Measurements from ENCODE around the gene C14orf119. TPM values are rescaled to one million over a fixed set of nuclear protein-coding genes. Genes with fewer than 3 reads are reported as not detected.

Gene C14orf119
- total RNA-seq, 2 donors from 2014 or later, result 20.3 to 32.3 TPM

DNA sequence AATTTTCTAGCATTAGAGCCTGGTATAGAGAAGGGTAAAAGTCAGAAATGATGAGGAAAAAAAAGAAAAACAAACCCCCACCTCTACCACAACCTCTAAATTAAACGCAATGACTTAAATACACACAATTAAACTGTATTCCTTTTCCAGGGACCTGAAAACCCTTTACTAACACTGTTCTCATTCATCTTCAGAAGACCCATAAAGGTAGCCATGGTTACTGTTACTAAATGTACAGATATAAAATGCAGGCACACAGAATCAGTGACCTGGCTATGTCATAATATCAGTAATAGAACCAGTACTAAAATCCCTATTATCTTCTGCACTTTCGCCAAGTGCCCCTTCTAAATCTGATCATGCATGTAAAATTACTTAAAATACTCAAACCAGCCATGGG, 1.8 kb upstream of the C14orf119 start:
- Histone ChIP-seq H3K36me3 (peaks cover 0 to 4% of the 10 kb centered on the region in 2 donors), H3K4me3 (peak overlapping the region in 1 of 2 donors; percentile 84), H3K27me3 (replicated peaks; ENCODE audit: insufficient read depth) (no peaks in the 10 kb centered on the region), H3K27ac (no peak overlapping the region), H3K9me3 (no peaks in the 10 kb centered on the region), H3K4me1 (replicated peaks) (peaks cover 5% of the 10 kb centered on the region)
- intact Hi-C loops (cut with DNase I), result no loop called here
- TF ChIP-seq POLR2A (IDR thresholded peaks at IDR 0.05) (no peak), POLR2AphosphoS5 (IDR thresholded peaks at IDR 0.05) (no peak)
- TF ChIP-seq, protein P1, sequence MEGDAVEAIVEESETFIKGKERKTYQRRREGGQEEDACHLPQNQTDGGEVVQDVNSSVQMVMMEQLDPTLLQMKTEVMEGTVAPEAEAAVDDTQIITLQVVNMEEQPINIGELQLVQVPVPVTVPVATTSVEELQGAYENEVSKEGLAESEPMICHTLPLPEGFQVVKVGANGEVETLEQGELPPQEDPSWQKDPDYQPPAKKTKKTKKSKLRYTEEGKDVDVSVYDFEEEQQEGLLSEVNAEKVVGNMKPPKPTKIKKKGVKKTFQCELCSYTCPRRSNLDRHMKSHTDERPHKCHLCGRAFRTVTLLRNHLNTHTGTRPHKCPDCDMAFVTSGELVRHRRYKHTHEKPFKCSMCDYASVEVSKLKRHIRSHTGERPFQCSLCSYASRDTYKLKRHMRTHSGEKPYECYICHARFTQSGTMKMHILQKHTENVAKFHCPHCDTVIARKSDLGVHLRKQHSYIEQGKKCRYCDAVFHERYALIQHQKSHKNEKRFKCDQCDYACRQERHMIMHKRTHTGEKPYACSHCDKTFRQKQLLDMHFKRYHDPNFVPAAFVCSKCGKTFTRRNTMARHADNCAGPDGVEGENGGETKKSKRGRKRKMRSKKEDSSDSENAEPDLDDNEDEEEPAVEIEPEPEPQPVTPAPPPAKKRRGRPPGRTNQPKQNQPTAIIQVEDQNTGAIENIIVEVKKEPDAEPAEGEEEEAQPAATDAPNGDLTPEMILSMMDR (IDR thresholded peaks at IDR 0.05), result no peak
- 59% methylated on average over 2 of the region's 2 CpGs for WGBS
- no peak for DNase-seq (ENCODE audit: low spot score)

DNA sequence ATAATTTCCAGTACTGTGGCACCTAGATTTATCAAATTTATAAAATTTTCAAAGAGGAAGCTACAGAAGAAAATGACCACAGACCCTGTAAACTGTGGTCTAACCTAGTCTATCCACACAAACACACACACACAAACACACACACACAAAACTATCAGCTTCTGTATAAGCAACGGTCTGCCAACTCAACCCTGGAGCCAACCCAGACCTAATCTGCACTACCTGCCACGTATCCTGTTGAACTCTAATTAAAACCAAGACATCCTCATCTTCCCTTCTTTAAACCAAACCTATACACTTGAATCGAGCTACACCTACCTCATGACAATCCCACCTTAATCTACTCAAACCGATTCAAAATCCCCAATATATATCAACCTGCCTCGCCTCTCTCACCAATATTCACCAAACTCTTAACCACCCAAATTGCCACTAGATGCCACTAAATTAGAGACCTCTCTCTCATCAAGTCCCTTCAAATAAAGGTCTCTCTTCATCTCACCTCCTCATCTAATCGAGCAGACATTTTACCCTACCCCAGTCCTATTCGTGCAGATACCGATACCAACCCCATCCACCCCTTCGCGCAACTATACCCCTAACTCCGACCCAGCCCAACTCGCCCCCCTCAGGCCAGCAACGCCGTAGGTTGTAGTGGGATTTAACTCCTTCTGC, 1.2 kb upstream of the C14orf119 start:
- H3K36me3 ChIP-seq, result no peaks in the 10 kb centered on the region
- peak overlapping the region; percentile 99 for H3K27ac ChIP-seq
- WGBS, result under 1% methylated on average over 14 of the region's 14 CpGs
- H3K4me3 ChIP-seq, result peak overlapping the region; percentile 84 to 90
- H3K27me3 ChIP-seq (replicated peaks; ENCODE audit: insufficient read depth), result no peaks in the 10 kb centered on the region
- no peak for DNase-seq (ENCODE audit: low spot score)
- H3K4me1 ChIP-seq (replicated peaks), result peaks cover 5% of the 10 kb centered on the region
- no peaks in the 10 kb centered on the region for H3K9me3 ChIP-seq
- TF ChIP-seq, protein P1 (IDR thresholded peaks at IDR 0.05), result no peak
- no peak for TF ChIP-seq POLR2A (IDR thresholded peaks at IDR 0.05)
- no peak for TF ChIP-seq POLR2AphosphoS5 (IDR thresholded peaks at IDR 0.05)
- intact Hi-C loops (cut with DNase I), result no loop called here

DNA sequence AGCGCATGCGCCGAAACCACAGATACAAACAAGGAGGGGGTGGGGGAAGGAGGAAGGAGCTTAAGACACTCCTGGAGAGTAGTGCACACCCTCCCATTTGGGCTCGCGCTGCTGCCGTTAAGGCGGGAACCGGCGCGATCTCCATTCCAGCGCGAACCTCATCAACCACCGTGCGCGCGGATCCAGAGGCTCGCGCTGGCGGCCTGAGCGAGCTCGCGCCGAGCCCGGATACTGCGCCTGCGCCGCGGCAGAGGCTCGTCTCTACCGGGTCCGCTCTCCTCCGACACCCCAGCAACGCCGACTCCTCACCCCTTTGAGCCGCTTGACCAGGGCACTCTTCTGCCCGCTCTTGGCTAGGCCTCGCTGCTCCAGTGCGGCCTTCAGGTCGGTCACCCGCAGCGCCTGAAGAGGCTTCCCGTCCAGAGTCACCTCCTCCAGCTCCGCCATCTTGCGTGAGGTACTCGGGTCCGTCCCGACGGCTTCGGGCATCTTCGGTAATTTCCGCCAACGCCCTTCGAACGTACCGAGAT, 574 bp upstream of the C14orf119 start, which contains the start of gene ACIN1:
Gene ACIN1 (minus strand): TSS at position 471 of the 530 bp plus-strand sequence. CDS start 24 bp downstream, at position 447.
- H3K27ac ChIP-seq, result peak within 1 kb of the TSS; percentile 99
- DNase-seq (ENCODE audit: low spot score), result peak; percentile 69
- H3K4me1 ChIP-seq (replicated peaks), result peaks cover 5% of the 10 kb centered on the region
- TF ChIP-seq POLR2AphosphoS5 (IDR thresholded peaks at IDR 0.05) (peak; percentile 29), POLR2A (IDR thresholded peaks at IDR 0.05) (peak; percentile 73)
- TF ChIP-seq, protein P1 (IDR thresholded peaks at IDR 0.05), result no peak
- no peaks in the 10 kb centered on the region for H3K36me3 ChIP-seq
- peak within 1 kb of the TSS; percentile 84 to 90 for H3K4me3 ChIP-seq
- no peaks in the 10 kb centered on the region for H3K9me3 ChIP-seq
- H3K27me3 ChIP-seq (replicated peaks; ENCODE audit: insufficient read depth), result no peaks in the 10 kb centered on the region
- under 1% methylated on average over 51 of the region's 55 CpGs for WGBS
- intact Hi-C loops (cut with DNase I), result no loop called here

DNA sequence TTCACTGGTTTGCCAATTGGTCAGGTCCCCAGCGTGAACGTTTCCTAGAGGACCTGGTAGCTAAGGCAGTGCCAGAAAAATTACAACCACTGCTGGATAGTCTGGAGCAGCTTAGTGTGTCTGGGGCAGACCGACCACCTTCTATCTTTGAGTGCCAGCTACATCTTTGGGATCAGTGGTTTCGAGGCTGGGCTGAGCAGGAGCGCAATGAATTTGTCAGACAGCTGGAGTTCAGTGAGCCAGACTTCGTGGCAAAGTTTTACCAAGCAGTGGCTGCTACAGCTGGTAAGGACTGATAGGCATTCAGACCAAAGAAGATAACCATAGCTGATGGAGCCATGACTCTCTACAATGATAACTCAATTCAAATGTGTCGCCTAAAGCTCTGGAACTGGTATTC, 2.5 kb downstream of the C14orf119 start:
- WGBS, result 92% methylated on average over 7 of the region's 7 CpGs
- Histone ChIP-seq H3K9me3 (no peaks in the 10 kb centered on the region), H3K4me1 (replicated peaks) (peaks cover 5% of the 10 kb centered on the region), H3K4me3 (no peak overlapping the region), H3K27me3 (replicated peaks; ENCODE audit: insufficient read depth) (no peaks in the 10 kb centered on the region), H3K36me3 (no peaks in the 10 kb centered on the region), H3K27ac (no peak overlapping the region)
- TF ChIP-seq, protein P1 (IDR thresholded peaks at IDR 0.05), result no peak
- no peak for TF ChIP-seq POLR2A (IDR thresholded peaks at IDR 0.05)
- intact Hi-C loops (cut with DNase I), result no loop called here
- no peak for DNase-seq (ENCODE audit: low spot score)

All from prostate gland (tissue), 2 donors.